ENCODE data around the gene SRA1.

GRCh38 chr5:140550147-140551079 is 6.9 kb downstream of the SRA1 start:
- TF ChIP-seq ZSCAN12 (CRISPR knock-in tag; IDR thresholded peaks at IDR 0.05): no peak
- TF ChIP-seq ZUFSP (CRISPR knock-in tag; IDR thresholded peaks at IDR 0.05; ENCODE audit: borderline replicate concordance): no peak
- TF ChIP-seq SMC3 (IDR thresholded peaks at IDR 0.05; ENCODE audit: low read length): no peak
- TF ChIP-seq CTCF (CRISPR knock-in tag; IDR thresholded peaks at IDR 0.05): no peak
- no peak for TF ChIP-seq EZH2 (conservative IDR thresholded peaks at IDR 0.05; ENCODE audit: low read depth, low read length)
- no peak for TF ChIP-seq NKX3-1 (CRISPR knock-in tag; IDR thresholded peaks at IDR 0.05)
- no peak for TF ChIP-seq ZNF44 (CRISPR knock-in tag; IDR thresholded peaks at IDR 0.05)
- no peak for TF ChIP-seq CHD4 (IDR thresholded peaks at IDR 0.05; ENCODE audit: borderline replicate concordance, low read length)
- no peak for TF ChIP-seq SUZ12 (IDR thresholded peaks at IDR 0.05; ENCODE audit: low read depth, low read length)
- TF ChIP-seq ZFP37 (CRISPR knock-in tag; IDR thresholded peaks at IDR 0.05; ENCODE audit: borderline replicate concordance): no peak

All from HepG2 (cell line).